IMR-90 (cell line): Measurements from ENCODE around the gene CPA4. TPM values are rescaled to one million over a fixed set of nuclear protein-coding genes. Genes with fewer than 3 reads are reported as not detected.
A peak's percentile ranks its signal among the peaks of the same experiment; 100 is the strongest.

Experiments used
- ATAC-seq: fragments of 200-7000 bp; cut with Tn5 transposase; 2 replicates; pipeline ENCODE4 v1.9.1; 2020; ENCODE audit warnings: low read depth, mild to moderate bottlenecking, moderate library complexity
- BruUV-seq: library from RNA; stranded (reverse); fragments of 400-500 nt; replicated peaks from 2 replicates; lab custom pipeline; 2021; lab: Mats Ljungman, UMichigan
- CTCF ChIA-PET: fragments of 300-600 bp; formaldehyde crosslinking; extraction: SDS; loops from one replicate; lab custom pipeline; 2021; ENCODE audit warnings: antibody characterized with exemption; lab: Yijun Ruan, JAX
- POLR2A ChIA-PET: fragments of 300-600 bp; sonication (Branson Sonifier 250); formaldehyde crosslinking; loops from one replicate; lab custom pipeline; 2022; ENCODE audit warnings: antibody characterized with exemption; ENCODE audit not compliant: unreplicated experiment; lab: Charles Lee
- DNase-seq: peaks from one replicate; pipeline ENCODE4 v3.0.0; 2013
- H2AFZ ChIP-seq: replicated peaks from 2 replicates; pipeline ENCODE3; 2013; ENCODE audit warnings: low read length, mild to moderate bottlenecking; ENCODE audit not compliant: poor library complexity
- H2AK5ac ChIP-seq: 2 replicates; pipeline ENCODE4 v1.6.1; 2013; ENCODE audit warnings: low read depth, low read length, inconsistent platforms
- H2AK9ac ChIP-seq: replicated peaks from 2 replicates; pipeline ENCODE3; 2013; ENCODE audit warnings: mild to moderate bottlenecking, low read depth, low read length, moderate library complexity; ENCODE audit not compliant: poor library complexity
- H2BK120ac ChIP-seq: 2 replicates; pipeline ENCODE4 v1.6.1; 2013; ENCODE audit warnings: low read depth, low read length, inconsistent platforms
- H2BK15ac ChIP-seq: 3 replicates; pipeline ENCODE4 v1.6.1; 2013; ENCODE audit warnings: low read depth, low read length, inconsistent platforms
- H2BK20ac ChIP-seq: 2 replicates; pipeline ENCODE4 v1.6.1; 2013; ENCODE audit warnings: low read depth, mild to moderate bottlenecking, inconsistent platforms, low read length, moderate library complexity
- H2BK5ac ChIP-seq: 2 replicates; pipeline ENCODE4 v1.6.1; 2013; ENCODE audit warnings: mild to moderate bottlenecking, low read depth, low read length, inconsistent platforms; ENCODE audit not compliant: poor library complexity, severe bottlenecking
- H3K14ac ChIP-seq: replicated peaks from 2 replicates; pipeline ENCODE4 v1.6.1; 2013; ENCODE audit warnings: low read depth, low read length, inconsistent platforms
- H3K18ac ChIP-seq: 2 replicates; pipeline ENCODE4 v1.6.1; 2013; ENCODE audit warnings: low read depth, low read length, control low read depth
- H3K23ac ChIP-seq: 2 replicates; pipeline ENCODE4 v1.6.1; 2013; ENCODE audit warnings: low read depth, low read length, inconsistent platforms
- H3K27ac ChIP-seq: 2 replicates; pipeline ENCODE4 v1.5.1; 2013; ENCODE audit warnings: mild to moderate bottlenecking, control low read depth, low read length; ENCODE audit not compliant: insufficient read depth
- H3K27me3 ChIP-seq: 2 replicates; pipeline ENCODE4 v1.6.1; 2013; ENCODE audit warnings: low read length; ENCODE audit not compliant: control insufficient read depth, insufficient read depth
- H3K36me3 ChIP-seq: 2 replicates; pipeline ENCODE4 v1.6.1; 2013; ENCODE audit warnings: low read length, mixed read lengths; ENCODE audit not compliant: control insufficient read depth, insufficient read depth
- H3K4ac ChIP-seq: 2 replicates; pipeline ENCODE4 v1.6.1; 2013; ENCODE audit warnings: low read depth, low read length, inconsistent platforms
- H3K4me1 ChIP-seq: 2 replicates; pipeline ENCODE4 v1.6.1; 2013; ENCODE audit warnings: low read length, mixed read lengths; ENCODE audit not compliant: control insufficient read depth, insufficient read depth
- H3K4me2 ChIP-seq: 2 replicates; pipeline ENCODE4 v1.6.1; 2013; ENCODE audit warnings: low read depth, mild to moderate bottlenecking, control low read depth, low read length, moderate library complexity
- H3K4me3 ChIP-seq: 2 replicates; pipeline ENCODE4 v1.5.1; 2013; ENCODE audit warnings: low read depth, mild to moderate bottlenecking, control low read depth, low read length, moderate library complexity; ENCODE audit not compliant: insufficient read depth
- H3K56ac ChIP-seq: 2 replicates; pipeline ENCODE4 v1.6.1; 2013; ENCODE audit warnings: low read length, inconsistent platforms; ENCODE audit not compliant: insufficient read depth; ENCODE audit errors: extremely low read depth
- H3K79me1 ChIP-seq, 2 experiments: 2 replicates each; pipeline ENCODE4 v1.6.1; 2013; ENCODE audit warnings: low read length in 2 of 2, inconsistent platforms in 1 of 2, low read depth in 1 of 2
- H3K9ac ChIP-seq: 2 replicates; pipeline ENCODE4 v1.6.1; 2013; ENCODE audit warnings: low read depth, low read length, control low read depth
- H3K9me1 ChIP-seq: 2 replicates; pipeline ENCODE4 v1.6.1; 2013; ENCODE audit warnings: low read length, inconsistent platforms; ENCODE audit not compliant: insufficient read depth
- H3K9me3 ChIP-seq: 2 replicates; pipeline ENCODE4 v1.6.1; 2013; ENCODE audit warnings: low read length; ENCODE audit not compliant: control insufficient read depth, insufficient read depth
- H4K20me1 ChIP-seq: 2 replicates; pipeline ENCODE4 v1.6.1; 2013; ENCODE audit warnings: low read length, inconsistent platforms; ENCODE audit not compliant: insufficient read depth
- H4K5ac ChIP-seq: 2 replicates; pipeline ENCODE4 v1.6.1; 2013; ENCODE audit warnings: mild to moderate bottlenecking, low read depth, low read length, control low read depth
- H4K8ac ChIP-seq, 2 experiments: 2 replicates each; pipeline ENCODE4 v1.6.1; 2013; ENCODE audit warnings: low read depth in 2 of 2, low read length in 2 of 2, control low read depth in 1 of 2, inconsistent platforms in 1 of 2
- H4K91ac ChIP-seq: 2 replicates; pipeline ENCODE4 v1.6.1; 2013; ENCODE audit warnings: low read depth, low read length, inconsistent platforms; ENCODE audit not compliant: insufficient read depth
- BHLHE40 ChIP-seq: fragments of 150-350 bp; IDR thresholded peaks from 2 replicates; pipeline ENCODE4 v1.6.1; 2016; ENCODE audit warnings: mild to moderate bottlenecking, low read depth, low read length
- CEBPB ChIP-seq: IDR thresholded peaks from 2 replicates; pipeline ENCODE4 v1.6.1; 2012; ENCODE audit warnings: low read depth, low read length, improper control_type of control experiment
- CHD1 ChIP-seq: IDR thresholded peaks from 2 replicates; pipeline ENCODE4 v1.6.1; 2012; ENCODE audit warnings: low read depth, low read length, improper control_type of control experiment
- FOS ChIP-seq: fragments of 150-350 bp; IDR thresholded peaks from 2 replicates; pipeline ENCODE4 v1.6.1; 2016; ENCODE audit warnings: low read depth, low read length
- MAFK ChIP-seq: IDR thresholded peaks from 2 replicates; pipeline ENCODE4 v1.6.1; 2012; ENCODE audit warnings: low read depth, low read length, improper control_type of control experiment
- MAZ ChIP-seq: IDR thresholded peaks from 2 replicates; pipeline ENCODE4 v1.6.1; 2012; ENCODE audit warnings: low read depth, mild to moderate bottlenecking, low read length, improper control_type of control experiment, moderate library complexity, borderline replicate concordance
- MXI1 ChIP-seq: IDR thresholded peaks from 2 replicates; pipeline ENCODE4 v1.6.1; 2012; ENCODE audit warnings: low read depth, mild to moderate bottlenecking, low read length, moderate library complexity, borderline replicate concordance
- NFE2L2 ChIP-seq: fragments of 150-350 bp; IDR thresholded peaks from 2 replicates; pipeline ENCODE4 v1.6.1; 2016; ENCODE audit warnings: low read depth, mild to moderate bottlenecking, low read length
- POLR2A ChIP-seq: IDR thresholded peaks from 2 replicates; pipeline ENCODE4 v1.6.1; 2012; ENCODE audit warnings: mild to moderate bottlenecking, low read depth, low read length
- RAD21 ChIP-seq: IDR thresholded peaks from 2 replicates; pipeline ENCODE4 v1.6.1; 2012; ENCODE audit warnings: low read length, improper control_type of control experiment
- RCOR1 ChIP-seq: IDR thresholded peaks from 2 replicates; pipeline ENCODE4 v1.6.1; 2012; ENCODE audit warnings: mild to moderate bottlenecking, low read length, improper control_type of control experiment; ENCODE audit not compliant: insufficient replicate concordance
- RFX5 ChIP-seq: IDR thresholded peaks from 2 replicates; pipeline ENCODE4 v1.8.0; 2012; ENCODE audit warnings: low read depth, mild to moderate bottlenecking, low read length, moderate library complexity
- SMC3 ChIP-seq: fragments of 150-350 bp; IDR thresholded peaks from 2 replicates; pipeline ENCODE4 v1.6.1; 2016; ENCODE audit warnings: low read depth, mild to moderate bottlenecking, antibody characterized with exemption, low read length, moderate library complexity
- USF2 ChIP-seq: fragments of 150-350 bp; IDR thresholded peaks from 2 replicates; pipeline ENCODE4 v1.6.1; 2017; ENCODE audit warnings: mild to moderate bottlenecking, antibody characterized with exemption, low read length, low read depth
- WGBS, 2 experiments: methylation state at CpG; one replicate each; pipeline versions ENCODE4 v1.1.5 to v1.1.7; 2013; ENCODE audit warnings: missing lambda C conversion rate in 2 of 2; ENCODE audit not compliant: insufficient read length in 1 of 2; ENCODE audit errors: extremely low coverage in 2 of 2; 5-methylcytosine and 5-hydroxymethylcytosine counted together
- dilution Hi-C: fragments of 300-500 bp; cut with HindIII; formaldehyde crosslinking; loops from one replicate; pipeline ENCODE4 v1.14.3; 2018; ENCODE audit warnings: low sequenced_read_pairs; ENCODE audit not compliant: unreplicated experiment
- in situ Hi-C: fragments of 300-500 bp; cut with MboI; formaldehyde crosslinking; loops from 3 replicates; pipeline ENCODE4 v1.14.3; 2019; ENCODE audit warnings: low sequenced_read_pairs, inconsistent platforms, mixed read lengths
- intact Hi-C: fragments of 100-400 bp; cut with micrococcal nuclease; formaldehyde crosslinking; loops from 2 replicates; pipeline ENCODE4 v1.10.0; 2022
- polyA plus RNA-seq, 3 experiments: library from polyadenylated mRNA; depleted of rRNA; stranded (reverse); fragments of >200 nt; gene quantifications; 2 replicates each; pipeline ENCODE4 v1.2.3, GENCODE V29; 2012; ENCODE audit warnings: low replicate concordance in 1 of 3
- total RNA-seq: library from RNA; depleted of rRNA; stranded (reverse); fragments of >200 nt; gene quantifications from 2 replicates; pipeline ENCODE4 v1.2.3, GENCODE V29; 2012
- TF ChIP-seq, protein P1 (sequence below): fragments of 150-350 bp; IDR thresholded peaks from 2 replicates; pipeline ENCODE4 v1.6.1; 2016; ENCODE audit warnings: low read depth, mild to moderate bottlenecking, low read length, moderate library complexity, borderline replicate concordance
- TF ChIP-seq, protein P2 (sequence below): conservative IDR thresholded peaks from 2 replicates; pipeline ENCODE4 v1.5.1; 2012; ENCODE audit warnings: mild to moderate bottlenecking, low read depth, low read length, improper control_type of control experiment

CPA4 gene
- total and polyA plus RNA-seq, 2 of the 4 experiments (the other 2 are of a cell fraction), result 316 to 365 TPM

DNA sequence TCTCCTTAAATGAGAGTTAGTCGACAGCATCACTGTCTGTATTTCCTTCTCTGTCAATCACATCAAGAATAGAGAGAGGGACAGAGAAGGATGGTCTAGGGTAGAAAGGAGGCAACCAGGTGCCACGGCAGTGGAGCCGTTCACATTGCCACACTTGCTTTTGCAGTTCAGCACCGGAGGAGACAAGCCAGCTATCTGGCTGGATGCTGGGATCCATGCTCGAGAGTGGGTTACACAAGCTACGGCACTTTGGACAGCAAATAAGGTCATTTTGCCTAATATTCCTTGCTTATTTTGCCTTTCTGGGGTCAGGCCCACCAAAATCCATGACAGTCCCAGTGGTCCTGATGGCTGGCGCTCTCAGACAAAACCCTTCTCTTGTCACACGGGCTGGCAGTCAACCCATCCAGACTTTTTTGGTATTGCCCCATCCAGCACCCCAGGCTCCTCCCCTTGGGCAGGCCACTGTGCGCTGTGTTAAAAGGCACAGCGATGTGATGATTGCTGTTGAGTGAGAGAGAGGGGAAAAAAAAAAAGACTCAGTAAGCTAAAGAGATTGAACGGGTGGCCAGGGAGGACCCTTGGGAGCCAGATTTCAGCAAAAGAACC, 17.9 kb upstream of the CPA4 start:
- H2BK5ac ChIP-seq, result no peak overlapping the region
- no peaks in the 10 kb centered on the region for H4K20me1 ChIP-seq
- TF ChIP-seq MAFK (no peak), MXI1 (no peak), SMC3 (no peak), FOS (no peak), CHD1 (no peak), NFE2L2 (no peak), BHLHE40 (no peak), POLR2A (no peak), CEBPB (no peak), RCOR1 (no peak), RAD21 (no peak), RFX5 (no peak), MAZ (no peak), USF2 (no peak)
- TF ChIP-seq, protein P1, sequence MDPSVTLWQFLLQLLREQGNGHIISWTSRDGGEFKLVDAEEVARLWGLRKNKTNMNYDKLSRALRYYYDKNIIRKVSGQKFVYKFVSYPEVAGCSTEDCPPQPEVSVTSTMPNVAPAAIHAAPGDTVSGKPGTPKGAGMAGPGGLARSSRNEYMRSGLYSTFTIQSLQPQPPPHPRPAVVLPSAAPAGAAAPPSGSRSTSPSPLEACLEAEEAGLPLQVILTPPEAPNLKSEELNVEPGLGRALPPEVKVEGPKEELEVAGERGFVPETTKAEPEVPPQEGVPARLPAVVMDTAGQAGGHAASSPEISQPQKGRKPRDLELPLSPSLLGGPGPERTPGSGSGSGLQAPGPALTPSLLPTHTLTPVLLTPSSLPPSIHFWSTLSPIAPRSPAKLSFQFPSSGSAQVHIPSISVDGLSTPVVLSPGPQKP, result no peak
- TF ChIP-seq, protein P2, sequence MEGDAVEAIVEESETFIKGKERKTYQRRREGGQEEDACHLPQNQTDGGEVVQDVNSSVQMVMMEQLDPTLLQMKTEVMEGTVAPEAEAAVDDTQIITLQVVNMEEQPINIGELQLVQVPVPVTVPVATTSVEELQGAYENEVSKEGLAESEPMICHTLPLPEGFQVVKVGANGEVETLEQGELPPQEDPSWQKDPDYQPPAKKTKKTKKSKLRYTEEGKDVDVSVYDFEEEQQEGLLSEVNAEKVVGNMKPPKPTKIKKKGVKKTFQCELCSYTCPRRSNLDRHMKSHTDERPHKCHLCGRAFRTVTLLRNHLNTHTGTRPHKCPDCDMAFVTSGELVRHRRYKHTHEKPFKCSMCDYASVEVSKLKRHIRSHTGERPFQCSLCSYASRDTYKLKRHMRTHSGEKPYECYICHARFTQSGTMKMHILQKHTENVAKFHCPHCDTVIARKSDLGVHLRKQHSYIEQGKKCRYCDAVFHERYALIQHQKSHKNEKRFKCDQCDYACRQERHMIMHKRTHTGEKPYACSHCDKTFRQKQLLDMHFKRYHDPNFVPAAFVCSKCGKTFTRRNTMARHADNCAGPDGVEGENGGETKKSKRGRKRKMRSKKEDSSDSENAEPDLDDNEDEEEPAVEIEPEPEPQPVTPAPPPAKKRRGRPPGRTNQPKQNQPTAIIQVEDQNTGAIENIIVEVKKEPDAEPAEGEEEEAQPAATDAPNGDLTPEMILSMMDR, result no peak
- no peak overlapping the region for H3K23ac ChIP-seq
- H3K56ac ChIP-seq, result no peak overlapping the region
- ChIA-PET CTCF (interaction anchor here (0.6 kb wide), 1 partner anchor 106 kb away, joined by 4 read pairs; no protein-coding TSS in a partner anchor), POLR2A (no interaction called here)
- H4K5ac ChIP-seq, result no peak overlapping the region
- no peak for ATAC-seq
- H3K27me3 ChIP-seq, result no peaks in the 10 kb centered on the region
- no peak overlapping the region for H2BK20ac ChIP-seq
- no peak overlapping the region for H2AFZ ChIP-seq
- no peak overlapping the region for H4K91ac ChIP-seq
- H3K79me1 ChIP-seq, result no peaks in the 10 kb centered on the region
- in situ Hi-C loops, result no loop called here
- H2BK15ac ChIP-seq, result no peak overlapping the region
- H3K36me3 ChIP-seq, result no peaks in the 10 kb centered on the region
- H3K9me3 ChIP-seq, result no peaks in the 10 kb centered on the region
- dilution Hi-C loops, result no loop called here
- intact Hi-C loops, result loop anchor here (5.0 kb wide), 1 partner anchor 167 kb away; the partner anchor contains the start of gene CEP41
- H3K4me1 ChIP-seq, result peaks cover 16% of the 10 kb centered on the region
- BruUV-seq, result no TSS peak
- no peak overlapping the region for H3K14ac ChIP-seq
- no peak overlapping the region for H2AK9ac ChIP-seq
- H3K9me1 ChIP-seq, result no peaks in the 10 kb centered on the region; the same call in 1 of the 2 replicates
- WGBS, 2 experiments, result 72% methylated on average over 7 of the region's 11 CpGs; no CpG with 5 or more reads in 1 of the 2 experiments
- H4K8ac ChIP-seq, result no peak overlapping the region
- no peak for DNase-seq
- H3K9ac ChIP-seq, result no peak overlapping the region
- H3K4ac ChIP-seq, result 0 out of 2 replicates have a peak overlapping the region, but pooled peaks have one; percentile 11
- no peak overlapping the region for H3K18ac ChIP-seq
- H2BK120ac ChIP-seq, result no peak overlapping the region
- H3K27ac ChIP-seq, result no peak overlapping the region
- H2AK5ac ChIP-seq, result peak overlapping the region; percentile 66; the same call in 1 of the 2 replicates
- H3K4me2 ChIP-seq, result no peak overlapping the region
- no peak overlapping the region for H3K4me3 ChIP-seq
